8988T (cell line): ENCODE results near the gene GIMAP8.

Experiments
- DNase-seq: peaks from one replicate; pipeline ENCODE4 v3.0.0; 2011

GIMAP8 gene

DNA sequence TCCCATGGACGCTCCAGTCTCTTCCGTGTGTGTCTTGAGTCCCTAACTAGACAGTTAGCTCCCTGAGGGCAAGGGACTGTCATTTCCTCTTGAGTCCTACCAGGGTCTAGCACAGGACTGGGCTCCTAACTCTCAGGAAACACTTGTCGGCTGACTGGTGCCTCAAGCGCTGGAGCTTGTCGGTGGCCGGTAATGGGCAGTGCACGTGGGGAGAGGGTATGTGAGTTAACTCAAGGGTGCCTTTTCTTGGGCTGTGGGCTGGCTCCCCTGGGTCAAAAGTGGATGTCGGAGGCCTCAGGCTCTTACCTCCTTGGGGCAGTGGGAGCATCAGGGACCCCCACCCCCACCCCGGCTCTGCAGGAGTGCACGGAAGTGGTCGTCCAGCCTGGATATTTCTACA is 38.4 kb upstream of the GIMAP8 start:
- no peak for DNase-seq

- no peak for DNase-seq
These were observed 37.6 kb upstream of the GIMAP8 start for GRCh38 chr7:150412518-150413488.

DNA sequence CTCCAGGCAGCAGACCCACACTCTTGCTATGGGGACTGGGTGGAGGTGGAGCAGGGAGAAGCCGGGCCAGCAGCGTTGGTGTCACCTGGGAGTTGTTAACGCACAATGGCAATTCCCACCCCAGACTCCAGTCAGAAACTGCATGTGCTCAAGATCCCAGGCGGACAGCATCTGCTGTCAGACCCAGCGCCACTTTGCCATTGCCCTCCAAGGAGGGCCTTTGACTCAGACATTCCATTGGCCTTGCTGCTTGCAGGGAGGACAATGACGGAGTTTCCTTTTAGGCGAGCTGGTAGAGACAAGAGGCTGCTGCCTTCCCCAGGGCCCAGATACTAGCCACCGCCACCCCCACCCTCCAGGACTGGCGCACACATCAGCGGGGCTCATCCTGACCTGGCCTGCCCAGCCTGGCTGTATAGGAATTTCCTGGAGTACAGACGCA is 36.8 kb upstream of the GIMAP8 start:
- DNase-seq, result no peak

DNA sequence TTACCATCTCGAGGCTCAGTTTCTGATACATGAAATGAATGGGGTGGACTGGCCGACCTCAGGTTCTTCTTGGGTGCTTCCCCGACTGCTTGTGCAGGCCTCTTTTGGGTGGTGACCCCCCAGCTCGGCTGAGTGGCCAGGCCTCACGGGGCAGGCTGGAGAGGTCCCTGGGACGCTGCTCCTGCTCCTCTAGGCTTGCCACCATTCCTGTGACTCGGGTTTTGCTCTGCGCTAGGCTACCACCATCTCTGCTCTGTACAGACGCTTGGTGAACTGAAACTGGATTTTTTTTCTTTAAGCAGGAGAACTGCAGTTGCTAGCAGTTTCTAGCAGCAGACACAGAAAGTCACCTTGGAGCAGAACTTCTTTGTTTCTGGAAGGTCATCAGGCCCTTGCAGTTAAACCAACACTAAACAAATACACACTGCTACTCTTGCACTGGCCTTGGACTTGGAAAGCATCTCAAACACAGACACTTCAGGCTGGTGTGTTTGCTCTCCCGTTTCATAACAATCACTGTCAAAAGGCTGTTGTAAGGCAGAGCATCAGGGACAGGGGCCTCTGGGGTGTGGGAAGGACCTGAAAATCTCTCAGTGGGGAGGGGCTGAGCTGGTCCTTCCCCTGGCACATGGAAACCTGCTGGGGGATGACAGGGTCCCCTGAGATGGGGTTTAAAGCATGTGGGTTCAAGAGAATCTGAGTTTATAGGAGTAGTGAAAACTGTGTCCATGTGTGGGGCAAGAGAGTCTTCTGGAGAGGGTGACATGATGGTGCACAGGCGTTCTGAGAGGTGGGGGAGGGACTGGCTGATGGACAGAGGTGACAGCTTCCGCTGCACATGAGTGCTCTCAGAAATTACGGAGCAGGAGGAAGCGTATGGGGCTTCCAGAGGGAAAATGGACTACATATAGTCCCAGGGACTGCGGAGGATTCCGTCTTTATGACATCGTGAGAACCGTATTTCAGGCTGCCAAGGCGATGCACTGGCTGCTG is 35.0 kb upstream of the GIMAP8 start:
- no peak for DNase-seq

- DNase-seq, result no peak
These were observed 33.2 kb upstream of the GIMAP8 start for GRCh38 chr7:150417239-150417638.

DNA sequence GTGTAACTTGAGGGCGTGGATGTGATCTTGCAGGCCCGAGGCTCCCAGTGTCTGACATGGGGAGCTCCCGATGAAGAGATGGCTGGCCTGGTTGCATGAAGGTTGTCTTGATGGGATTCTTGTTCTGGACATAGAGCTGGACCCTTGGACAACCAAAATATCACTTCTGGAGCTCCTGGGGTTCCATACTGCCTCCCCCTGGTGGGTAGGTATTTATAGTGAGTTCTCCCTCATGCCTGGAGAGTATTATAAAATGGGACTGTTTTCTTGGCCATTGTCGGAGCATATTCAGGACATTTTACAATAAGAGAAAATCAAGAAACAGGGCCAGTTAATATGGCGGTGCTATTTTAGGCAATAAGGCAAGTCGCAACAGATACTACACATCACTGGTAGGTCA is 32.6 kb upstream of the GIMAP8 start:
- DNase-seq, result no peak

- DNase-seq, result no peak
These were observed 30.2 kb upstream of the GIMAP8 start for GRCh38 chr7:150420242-150420641.

GRCh38 chr7:150420987-150421674 is 29.3 kb upstream of the GIMAP8 start:
- peak; percentile 61 for DNase-seq

DNA sequence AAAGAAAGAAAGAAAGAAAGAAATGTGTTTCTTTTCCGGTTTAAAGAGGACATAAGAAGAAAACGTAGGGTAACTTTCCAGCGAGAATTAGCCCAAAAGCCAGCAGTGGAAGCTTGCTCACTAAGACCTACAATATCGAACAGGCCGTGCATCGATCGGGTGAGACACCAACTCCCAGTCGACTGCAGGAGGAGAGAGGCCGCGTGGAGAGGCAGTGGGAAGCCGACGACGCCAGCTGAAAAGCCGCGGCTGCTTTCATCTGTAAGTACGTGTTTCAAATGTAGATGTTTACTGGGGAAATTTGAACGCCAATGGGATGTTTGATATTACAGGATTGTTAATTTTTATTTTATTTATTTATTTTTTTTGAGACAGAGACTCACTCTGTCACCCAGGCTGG is 28.6 kb upstream of the GIMAP8 start:
- DNase-seq, result no peak

DNA sequence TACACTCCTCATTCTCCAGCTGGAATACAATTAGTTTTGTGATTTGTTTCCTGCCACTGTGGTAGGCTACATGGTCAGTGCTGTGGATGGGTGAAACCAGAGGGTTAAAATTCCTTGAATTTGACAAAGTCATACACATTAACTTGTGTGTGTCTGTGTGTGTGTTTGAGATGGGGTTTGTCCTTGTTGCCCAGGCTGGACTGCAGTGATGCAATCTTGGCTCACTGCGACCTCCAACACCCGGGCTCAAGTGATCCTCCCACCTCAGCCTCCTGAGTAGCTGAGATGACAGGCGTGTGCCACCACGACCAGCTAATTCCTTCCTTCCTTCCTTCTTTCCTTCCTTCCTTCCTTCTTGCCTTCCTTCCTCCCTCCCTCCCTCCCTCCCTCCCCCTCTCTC is 24.8 kb upstream of the GIMAP8 start:
- DNase-seq, result no peak

- DNase-seq, result no peak
These were observed 21.6 kb upstream of the GIMAP8 start for GRCh38 chr7:150428671-150429451.

- no peak for DNase-seq
These were observed 20.7 kb upstream of the GIMAP8 start for GRCh38 chr7:150429699-150430098.

- no peak for DNase-seq
These were observed 19.9 kb upstream of the GIMAP8 start for GRCh38 chr7:150430465-150431085.

DNA sequence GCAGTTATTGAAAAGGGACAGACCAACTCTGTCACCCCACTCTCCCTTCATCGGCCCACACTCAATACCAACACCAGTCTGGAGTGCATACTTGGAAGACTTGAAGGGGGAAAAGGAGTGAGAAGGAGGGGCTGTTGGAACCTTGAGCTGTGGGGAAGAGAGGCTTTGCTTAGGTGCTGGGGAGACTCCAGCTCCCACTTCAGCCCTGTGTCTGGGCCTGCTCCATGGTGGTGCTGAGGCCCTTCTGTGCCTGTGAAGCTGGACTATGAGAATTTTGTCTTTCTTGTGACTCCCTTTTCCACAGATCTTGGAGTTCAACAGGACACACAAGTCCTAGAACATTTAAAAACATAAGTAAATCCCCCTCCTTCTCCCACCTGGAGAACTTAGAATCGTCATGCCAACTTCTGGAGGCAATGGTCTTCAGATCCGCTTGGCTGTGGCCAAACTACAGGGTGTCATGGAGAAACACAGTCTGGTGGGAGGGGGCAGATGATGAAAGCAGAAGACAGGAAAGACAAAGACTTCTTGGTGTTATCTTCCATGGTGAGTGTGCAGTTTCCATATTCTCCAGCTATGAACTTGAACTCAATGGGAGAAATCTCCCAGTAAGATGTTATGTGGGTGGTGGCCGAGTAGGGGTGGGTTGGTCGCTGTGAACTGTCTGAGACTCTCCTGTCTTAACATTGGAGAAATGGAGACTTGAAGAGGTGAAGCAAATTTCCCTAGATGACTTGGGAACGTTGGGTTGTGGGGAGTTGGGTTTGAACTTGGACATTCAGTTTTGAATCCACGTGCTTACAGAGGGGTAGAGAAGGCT is 18.4 kb upstream of the GIMAP8 start:
- no peak for DNase-seq

- no peak for DNase-seq
These were observed 17.2 kb upstream of the GIMAP8 start for GRCh38 chr7:150432915-150433892.

- no peak for DNase-seq
These were observed 16.2 kb upstream of the GIMAP8 start for GRCh38 chr7:150434240-150434639.

- DNase-seq, result no peak
These were observed 15.4 kb upstream of the GIMAP8 start for GRCh38 chr7:150435047-150435389.

- DNase-seq, result no peak
These were observed 14.9 kb upstream of the GIMAP8 start for GRCh38 chr7:150435390-150436073.

GRCh38 chr7:150439967-150440366 is 10.5 kb upstream of the GIMAP8 start:
- DNase-seq, result no peak
